GM13976 (cell line): ENCODE measurements around the gene STOM.
"Not testable (repeated sequence)": the region's sequence is repeated elsewhere in the genome, so short reads cannot be mapped to it uniquely, and the experiment has no call there.

Source experiments
- DNase-seq: peaks from one replicate; pipeline ENCODE4 v3.0.0; 2012; ENCODE audit warnings: low spot score
- in situ Hi-C: fragments of 300-500 bp; cut with MboI; formaldehyde crosslinking; loops from one replicate; pipeline ENCODE4 v1.12.0; 2022; ENCODE audit warnings: low sequenced_read_pairs, mixed read lengths, inconsistent platforms; ENCODE audit not compliant: unreplicated experiment
- TF ChIP-seq, protein P1 (sequence below): IDR thresholded peaks from 2 replicates; pipeline ENCODE4 v1.5.1; 2012; ENCODE audit warnings: borderline replicate concordance, mild to moderate bottlenecking; ENCODE audit not compliant: insufficient read depth; ENCODE audit errors: extremely low read depth, missing control alignments, control extremely low read depth

The STOM gene

DNA sequence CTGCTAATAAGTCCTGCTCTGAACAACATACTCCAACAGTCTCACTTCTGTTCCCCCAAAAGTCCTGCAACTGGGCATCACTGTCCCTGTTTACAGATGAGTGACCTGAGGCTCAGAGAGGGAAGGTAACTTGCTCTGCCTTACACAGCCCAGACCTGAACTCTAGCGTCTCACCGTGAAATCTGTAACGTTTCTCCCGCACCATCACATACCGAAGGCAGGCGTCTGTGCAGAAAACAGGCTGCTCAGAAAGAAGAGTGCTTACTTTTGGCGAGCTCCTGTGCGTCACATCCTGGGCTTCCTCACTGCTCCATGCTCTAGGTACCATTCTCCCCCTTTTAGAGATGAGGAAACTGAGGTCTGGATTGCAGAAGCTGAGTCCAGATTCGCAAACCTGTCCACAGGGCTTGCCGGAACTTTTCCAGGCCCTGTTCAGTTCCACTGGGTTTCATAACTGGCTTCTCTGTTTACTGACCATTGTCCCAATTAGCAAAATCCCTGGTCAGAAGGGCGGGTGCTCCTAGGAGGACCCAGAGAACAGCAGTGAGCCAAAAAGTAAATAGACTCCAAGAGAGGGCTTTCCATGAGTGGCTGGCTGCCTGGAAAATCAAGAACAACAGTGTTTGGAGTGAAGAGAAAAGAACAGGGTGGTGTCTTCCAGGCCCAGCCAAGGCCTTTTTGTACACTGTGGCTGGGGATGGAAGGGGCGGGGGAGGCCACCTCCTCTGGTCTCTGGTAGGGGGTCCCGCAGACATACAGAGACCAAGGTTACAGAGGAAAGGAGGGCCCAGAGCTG lies 75.0 kb downstream of the STOM start:
- TF ChIP-seq, protein P1, sequence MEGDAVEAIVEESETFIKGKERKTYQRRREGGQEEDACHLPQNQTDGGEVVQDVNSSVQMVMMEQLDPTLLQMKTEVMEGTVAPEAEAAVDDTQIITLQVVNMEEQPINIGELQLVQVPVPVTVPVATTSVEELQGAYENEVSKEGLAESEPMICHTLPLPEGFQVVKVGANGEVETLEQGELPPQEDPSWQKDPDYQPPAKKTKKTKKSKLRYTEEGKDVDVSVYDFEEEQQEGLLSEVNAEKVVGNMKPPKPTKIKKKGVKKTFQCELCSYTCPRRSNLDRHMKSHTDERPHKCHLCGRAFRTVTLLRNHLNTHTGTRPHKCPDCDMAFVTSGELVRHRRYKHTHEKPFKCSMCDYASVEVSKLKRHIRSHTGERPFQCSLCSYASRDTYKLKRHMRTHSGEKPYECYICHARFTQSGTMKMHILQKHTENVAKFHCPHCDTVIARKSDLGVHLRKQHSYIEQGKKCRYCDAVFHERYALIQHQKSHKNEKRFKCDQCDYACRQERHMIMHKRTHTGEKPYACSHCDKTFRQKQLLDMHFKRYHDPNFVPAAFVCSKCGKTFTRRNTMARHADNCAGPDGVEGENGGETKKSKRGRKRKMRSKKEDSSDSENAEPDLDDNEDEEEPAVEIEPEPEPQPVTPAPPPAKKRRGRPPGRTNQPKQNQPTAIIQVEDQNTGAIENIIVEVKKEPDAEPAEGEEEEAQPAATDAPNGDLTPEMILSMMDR: no peak
- DNase-seq: no peak
- in situ Hi-C loops: no loop called here

DNA sequence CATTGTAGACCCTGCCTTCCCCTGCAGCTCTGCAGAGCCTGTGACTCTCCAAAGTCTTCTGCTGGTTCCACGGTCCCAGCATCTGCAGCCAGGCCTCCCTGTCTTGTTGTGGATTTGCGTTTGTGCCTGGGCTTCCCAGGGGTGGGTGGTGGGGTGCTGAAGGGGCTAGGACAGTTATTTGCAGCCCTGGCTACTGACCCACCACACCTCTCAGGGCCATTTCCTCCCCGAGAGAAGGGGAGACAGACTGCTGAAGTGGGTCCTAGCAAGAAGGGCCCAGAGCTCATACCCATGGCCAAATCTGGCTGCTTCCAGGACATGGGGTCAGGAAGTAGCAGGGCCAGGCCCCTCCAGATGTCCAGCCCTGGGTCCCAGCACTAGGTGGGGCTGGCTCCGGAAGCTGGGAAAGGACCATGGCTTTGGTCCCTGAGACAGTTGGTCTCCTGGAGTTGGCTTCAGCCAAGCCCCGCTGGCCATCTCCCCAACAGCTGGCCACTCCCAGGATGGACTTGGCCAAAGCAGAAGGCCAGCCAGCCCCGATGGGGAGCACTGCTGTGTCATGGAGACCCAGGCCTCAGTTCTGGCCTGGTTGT lies 75.8 kb downstream of the STOM start:
- TF ChIP-seq, protein P1: no peak
- no peak for DNase-seq
- in situ Hi-C loops: no loop called here

DNA sequence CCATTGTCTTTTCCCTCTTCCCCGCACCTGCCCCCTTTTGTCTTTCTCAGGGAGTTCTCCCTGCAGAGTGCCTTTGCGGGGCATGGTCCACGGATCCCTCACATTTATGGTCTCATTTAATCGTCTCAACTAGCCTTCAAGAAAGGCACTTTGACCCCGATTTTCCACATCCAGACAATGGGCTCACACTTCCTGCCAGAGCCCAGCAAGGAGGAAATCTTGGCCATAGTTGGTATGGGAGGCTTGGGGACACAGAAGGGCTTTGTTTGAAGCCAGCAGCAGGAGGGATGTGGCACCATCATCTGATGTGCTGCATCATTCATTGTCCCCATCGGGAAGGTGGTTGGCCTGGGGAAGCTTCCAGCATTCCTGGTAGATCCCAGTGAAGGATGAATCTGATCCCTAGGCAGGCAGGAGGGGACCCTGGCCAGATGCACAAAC lies 77.2 kb downstream of the STOM start:
- TF ChIP-seq, protein P1: no peak
- in situ Hi-C loops: no loop called here
- no peak for DNase-seq

DNA sequence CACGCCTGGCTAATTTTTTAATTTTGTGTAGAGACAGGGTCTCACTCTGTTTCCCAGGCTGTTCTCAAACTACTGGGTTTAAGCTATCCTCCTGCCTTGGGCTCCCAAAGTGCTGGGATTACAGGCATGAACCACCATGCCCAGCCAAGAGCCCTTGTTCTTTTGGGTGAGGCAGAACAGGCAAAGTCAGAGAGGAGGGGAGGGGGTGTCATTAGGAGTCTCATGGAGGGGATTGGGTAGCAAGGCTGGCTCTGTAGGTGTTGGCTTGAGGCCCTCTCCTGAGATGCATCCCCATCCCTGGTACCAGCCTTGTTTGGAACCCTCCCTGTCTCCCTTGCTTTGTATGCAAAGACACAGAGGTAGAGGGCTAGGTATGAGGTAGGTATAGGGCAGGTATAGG lies 78.0 kb downstream of the STOM start:
- no peak for DNase-seq
- in situ Hi-C loops: no loop called here
- TF ChIP-seq, protein P1: no peak

- DNase-seq, in situ Hi-C loops: not testable (repeated sequence)
Observed at GRCh38 chr9:121291536-121291935, 78.5 kb downstream of the STOM start.

DNA sequence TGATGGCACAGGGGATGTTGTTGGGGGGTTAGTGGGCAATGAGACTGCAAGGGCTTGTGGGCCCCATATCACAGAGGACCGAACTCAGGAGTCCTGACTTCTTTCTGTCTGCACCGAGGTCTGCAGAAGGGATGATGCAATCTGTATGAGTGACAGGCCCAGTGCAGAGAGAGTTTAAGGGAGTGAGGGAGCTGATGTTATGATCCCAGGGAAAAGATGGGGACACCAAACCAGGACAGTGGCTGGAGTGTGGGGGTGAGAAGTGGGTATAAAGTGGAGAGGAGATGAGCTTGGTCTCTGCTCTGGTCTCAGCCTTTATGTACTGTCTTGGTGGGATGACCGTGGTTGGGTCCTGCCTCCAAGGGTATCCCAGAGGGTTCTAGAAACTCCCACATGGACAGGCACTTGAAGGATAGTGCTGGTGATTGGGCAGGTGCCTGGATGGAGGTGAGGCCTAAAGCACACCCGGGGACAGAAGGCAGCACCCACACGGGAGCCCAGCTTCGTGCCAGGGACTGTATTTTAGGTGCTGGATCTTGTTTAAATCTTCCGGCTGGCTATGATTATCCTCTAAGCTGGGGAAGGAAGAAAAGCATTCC lies 80.2 kb downstream of the STOM start:
- no peak for DNase-seq
- TF ChIP-seq, protein P1: no peak
- in situ Hi-C loops: no loop called here
